NCI-H2171 (cell line): Measurements from ENCODE around the gene COL2A1.

Experiments used
- DNase-seq: peaks from one replicate; lab custom pipeline; 2025; lab: John Stamatoyannopoulos, UW

COL2A1 gene

DNA sequence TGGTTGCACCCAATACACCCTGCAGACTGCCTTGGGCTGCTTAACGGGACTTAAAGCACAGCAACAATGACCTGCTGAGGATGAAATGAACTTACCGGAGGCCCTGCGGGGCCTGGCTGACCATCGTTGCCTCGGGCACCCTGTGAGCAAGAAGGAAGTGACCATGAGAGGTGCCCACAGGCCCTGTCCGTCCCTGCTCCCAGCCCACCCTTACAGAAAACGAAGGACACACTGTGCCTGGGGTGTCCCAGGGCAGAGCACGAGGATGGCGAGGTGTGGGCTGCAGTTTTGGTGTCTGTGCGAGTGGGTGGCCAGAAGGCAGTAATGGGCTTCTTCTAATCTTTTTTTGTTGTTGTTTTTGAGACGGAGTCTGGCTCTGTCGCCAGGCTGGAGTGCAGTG is 14.6 kb downstream of the COL2A1 start:
- DNase-seq, result no peak

DNA sequence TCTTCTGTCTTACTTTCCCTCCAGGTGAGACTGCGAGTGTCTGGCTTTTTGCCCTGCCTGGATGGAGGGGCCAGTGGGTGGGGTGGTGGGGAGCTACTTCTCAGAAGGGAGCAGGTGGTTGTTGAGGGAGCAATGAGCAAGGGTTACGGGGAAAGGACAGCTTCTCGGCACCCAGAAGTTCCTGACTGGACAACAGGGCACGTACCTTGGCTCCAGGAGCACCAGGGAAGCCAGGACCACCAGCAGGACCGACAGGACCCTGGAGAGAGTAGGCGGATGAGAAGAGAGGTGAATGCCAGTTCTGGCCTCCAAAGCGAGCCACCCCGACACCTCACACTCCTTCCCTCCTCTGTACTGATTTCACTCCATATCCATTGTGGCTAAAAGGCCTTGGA is 15.3 kb downstream of the COL2A1 start:
- no peak for DNase-seq

DNA sequence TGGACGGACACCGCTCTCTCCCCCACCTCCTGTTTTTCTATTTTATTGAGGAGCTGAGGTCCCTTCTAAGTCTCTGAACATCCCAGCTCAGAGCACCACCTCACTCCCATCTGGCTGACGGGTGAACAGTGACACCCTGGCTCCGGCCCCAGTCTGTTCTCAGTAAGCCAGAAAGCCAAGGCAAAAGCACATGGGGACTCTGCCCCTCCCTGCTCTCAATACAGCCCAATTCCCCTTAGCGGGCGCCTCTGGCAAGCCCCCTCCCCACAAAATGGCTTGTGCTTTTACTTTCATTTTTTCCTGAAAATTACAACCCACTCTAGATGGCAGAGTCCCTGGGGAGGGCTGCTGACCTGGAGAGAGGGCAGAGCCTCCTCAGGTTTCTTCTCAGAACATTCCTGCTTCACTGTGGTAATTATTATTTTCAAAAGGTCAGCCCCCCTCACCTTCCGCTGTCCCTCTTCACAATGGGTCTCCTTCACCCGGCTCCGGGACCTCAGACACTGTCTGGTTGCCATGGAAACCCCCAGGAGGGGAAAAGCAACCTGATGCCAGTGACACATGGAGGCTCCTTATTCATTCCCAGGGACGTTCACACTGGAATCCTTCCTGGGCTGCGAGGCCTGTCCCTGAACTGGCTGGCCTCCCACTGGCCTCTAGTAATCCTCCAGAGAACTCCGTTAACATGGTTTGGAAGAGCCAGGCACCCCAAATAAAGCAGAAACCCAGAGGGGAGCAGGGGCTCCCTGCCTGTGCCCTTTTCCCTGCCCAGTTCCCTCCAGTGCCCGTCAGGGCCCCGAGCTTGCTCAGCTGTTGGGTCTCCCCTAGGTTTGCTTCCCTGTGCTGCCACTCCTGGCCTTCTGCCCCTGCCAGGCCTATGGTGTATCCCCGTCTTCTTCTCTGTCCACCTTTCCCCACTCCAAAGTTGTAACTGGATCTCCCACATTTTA is 15.9 kb downstream of the COL2A1 start:
- peak; percentile 83 for DNase-seq

DNA sequence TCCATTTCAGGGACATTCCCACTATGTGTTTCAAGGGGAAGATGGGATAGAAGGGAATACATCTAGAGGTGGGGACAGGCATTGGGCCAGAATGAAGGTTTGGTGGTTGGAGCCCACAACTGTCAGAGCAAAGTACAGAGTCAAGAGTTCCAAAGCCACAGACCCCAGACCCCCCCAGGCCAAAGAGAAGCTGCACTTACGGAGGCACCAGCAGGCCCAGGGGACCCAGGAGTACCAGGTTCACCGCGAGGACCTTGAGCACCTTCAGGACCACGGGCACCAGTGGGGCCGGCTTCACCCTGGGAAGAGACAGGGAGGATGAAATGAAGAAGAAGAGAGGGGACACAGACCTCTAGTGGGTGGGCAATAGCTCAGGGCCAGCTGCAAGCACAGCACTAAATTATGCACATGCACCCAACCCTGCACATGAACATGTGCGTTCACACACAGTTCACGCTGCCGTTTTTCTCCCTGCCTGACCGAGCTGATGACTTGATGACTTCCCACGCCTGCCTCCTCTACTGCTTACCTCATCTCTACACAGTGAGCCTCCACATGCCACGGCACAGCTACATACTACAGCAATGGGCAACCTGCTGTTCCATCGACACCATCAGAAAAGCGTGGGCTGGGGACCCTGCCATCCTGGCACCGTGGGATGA is 16.7 kb downstream of the COL2A1 start:
- DNase-seq, result no peak

DNA sequence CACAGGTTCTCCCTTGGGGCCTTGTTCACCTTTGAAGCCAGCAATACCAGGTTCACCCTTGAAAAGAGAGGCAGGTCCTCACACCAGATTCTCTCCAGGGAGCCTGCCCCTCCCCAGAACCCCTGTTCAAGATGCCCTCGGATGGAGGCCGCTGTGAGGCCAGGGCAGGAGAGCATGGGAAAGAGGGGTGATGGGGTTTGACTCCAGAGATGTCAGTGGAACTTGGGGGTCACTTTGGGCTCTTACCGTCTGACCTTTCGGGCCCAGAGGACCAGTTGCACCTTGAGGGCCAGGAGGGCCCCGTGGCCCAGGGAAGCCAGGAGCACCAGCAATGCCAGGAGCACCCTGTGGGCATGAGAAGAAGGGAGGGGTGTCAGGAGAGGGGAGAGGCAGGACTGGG is 17.4 kb downstream of the COL2A1 start:
- no peak for DNase-seq

DNA sequence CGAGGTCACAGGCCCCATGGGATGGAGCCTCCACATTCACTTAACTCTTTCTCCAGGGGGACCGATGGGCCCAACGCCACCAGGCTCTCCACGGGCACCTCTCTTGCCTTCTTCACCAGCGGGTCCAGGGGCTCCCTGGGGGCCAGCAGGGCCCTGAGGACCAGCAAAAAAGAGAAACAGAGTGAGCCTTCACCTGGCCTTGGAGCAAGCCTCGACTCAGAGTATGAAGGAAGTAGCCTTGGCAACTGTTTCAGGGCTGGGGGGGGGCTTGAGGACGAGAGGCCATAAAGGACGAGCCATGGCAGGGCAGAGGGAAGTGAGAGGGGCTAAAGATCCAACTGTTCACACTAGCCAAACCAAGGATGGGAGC is 18.0 kb downstream of the COL2A1 start:
- no peak for DNase-seq

DNA sequence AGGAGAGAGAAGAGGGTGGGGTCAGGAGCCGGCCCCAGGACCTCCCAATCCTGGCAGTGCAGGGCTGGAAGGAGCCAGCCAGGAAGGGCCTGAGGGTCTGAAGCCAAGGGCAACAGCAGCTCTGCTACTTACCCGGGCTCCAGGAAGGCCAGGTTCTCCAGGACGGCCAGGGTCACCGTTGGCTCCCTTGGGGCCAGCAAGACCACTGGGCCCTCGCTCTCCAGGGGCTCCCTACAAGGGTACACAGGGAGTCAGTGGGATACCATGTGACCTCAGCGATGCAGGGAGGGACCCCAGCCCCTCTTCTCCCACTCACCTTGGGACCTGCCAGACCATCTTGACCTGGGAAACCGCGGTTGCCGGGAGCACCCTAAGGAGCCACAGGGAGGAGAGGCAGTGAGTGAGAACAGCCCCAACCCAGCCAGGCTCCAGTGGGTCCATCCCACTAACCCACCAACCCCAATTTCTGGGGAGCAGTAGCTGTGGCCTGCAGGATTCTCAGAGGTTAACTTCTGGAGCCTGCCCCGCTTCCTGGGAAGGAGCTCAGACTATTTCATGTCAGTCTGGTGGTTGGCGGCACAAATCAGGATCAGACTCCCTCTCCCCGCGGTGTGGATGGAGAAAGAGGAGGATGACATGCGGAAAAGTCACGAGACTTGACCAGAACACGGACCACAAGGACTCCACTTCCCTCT is 18.5 kb downstream of the COL2A1 start:
- DNase-seq, result no peak

DNA sequence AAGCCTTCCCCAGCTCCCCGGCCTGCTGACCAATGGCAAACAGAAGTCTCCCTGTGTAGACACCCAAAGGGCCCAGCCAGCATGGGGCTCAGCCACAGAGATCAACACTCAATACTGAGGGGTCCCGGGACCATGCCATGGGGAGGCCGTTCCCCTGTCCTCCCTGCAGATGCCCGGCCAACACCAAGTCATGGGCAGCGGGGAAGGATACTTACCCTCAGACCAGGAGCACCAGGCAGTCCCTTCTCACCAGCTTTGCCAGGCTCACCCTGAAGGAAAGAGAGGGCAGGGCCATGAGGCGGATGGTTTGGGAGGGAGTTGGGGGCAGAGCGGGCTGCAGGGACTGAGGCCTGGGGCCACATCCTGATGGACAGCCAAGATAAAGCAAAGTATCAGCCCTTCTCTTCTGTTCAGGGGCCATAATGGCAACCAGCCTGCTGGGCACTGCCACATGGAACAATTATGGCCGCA is 19.9 kb downstream of the COL2A1 start:
- DNase-seq, result no peak

DNA sequence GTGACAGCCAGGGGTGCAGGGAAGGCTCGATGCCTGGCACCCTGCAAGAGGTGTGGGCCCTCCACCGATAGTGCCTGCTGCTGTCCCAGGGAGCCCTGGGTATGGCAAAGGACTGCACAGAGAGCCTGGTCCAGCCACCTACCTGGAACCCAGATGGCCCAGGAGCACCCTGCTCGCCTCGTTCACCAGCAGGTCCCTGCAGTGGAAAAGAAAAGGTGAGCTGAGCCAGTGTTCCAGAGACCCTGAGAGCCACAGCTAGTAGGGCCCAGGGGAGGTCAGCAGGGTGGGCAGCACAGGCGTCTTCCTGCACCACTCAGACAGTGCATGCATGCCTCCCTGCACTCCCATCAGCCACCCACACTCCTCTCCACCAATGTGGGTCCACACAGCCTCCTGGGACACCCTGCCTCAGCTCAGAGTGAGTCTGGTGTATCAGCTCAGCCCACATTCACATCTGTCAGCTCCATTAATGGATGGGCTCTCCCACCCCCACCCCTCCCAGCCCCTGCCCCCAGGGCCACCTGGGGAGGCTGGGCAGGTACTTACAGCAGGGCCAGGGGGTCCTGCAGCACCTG is 20.6 kb downstream of the COL2A1 start:
- no peak for DNase-seq

DNA sequence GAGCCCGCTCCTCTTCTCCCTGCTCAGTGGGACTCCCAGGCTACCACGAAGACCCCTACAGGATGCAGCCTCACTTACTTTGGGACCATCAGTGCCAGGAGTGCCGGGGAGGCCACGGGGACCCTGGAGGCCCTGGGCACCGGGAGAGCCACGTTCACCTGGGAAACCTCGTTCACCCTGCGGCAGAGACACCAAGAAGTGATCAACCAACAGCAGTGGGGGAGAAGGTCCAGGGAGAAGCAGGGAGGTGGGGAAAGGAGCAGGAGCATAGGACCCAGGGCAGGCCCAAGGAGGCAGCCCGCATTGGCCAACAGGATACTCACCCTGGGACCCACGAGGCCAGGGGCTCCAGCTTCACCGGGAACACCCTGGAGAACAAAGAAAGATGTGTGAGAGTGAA is 21.5 kb downstream of the COL2A1 start:
- no peak for DNase-seq

DNA sequence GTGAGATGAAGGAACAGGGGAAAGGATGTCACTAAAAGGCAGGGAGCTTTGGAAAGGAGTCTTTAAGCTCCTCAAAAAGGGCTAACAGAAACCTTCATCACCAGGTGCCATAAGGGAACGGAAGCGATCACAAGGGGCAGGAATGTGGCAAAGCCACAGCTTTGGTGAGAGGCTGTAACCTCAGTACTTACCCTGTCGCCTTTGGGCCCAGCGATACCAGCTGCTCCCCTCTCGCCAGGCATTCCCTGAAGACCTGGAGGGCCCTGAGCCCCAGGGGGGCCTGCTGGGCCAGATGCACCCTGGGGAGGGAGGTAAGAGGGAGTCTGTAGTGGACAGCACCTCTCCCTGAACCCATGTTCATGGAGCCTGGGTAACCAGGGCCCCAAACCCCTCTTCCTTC is 22.0 kb downstream of the COL2A1 start:
- DNase-seq, result no peak

DNA sequence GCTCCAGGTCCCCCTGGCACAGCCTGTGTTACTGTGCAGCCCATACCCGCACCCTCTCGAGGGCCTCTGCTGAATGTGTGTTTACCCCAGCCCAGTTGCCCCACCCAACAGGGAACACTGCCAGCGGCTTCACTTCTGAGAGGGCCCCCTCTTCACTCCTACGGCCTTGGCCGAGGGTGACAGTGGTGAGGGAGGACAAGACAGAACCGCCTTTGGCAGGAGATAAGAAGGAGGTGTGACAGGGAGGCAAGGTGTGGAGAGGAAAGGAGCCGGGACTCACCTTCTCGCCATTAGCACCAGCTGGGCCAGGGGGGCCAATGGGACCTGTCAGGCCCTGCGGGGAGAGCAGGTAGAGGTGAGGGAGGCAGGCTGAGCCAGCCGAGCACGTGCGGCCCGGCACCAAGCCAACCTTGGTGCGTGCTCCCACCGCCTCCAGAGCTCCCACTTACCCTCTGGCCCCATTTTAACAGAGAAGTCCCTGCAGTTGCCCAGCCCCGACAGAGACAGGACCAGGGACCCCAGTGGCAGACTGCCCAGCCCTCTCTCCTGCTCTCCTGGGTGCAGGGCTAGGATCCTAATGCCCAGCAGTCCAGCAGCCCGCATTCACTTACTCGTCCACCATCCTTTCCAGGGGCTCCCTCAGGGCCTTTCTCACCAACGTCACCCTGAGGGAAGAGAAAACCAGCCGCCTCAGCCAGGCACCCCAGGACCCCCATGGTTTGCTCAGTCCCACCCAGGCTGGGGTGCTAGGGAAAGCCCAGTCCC is 22.6 kb downstream of the COL2A1 start:
- DNase-seq, result no peak

DNA sequence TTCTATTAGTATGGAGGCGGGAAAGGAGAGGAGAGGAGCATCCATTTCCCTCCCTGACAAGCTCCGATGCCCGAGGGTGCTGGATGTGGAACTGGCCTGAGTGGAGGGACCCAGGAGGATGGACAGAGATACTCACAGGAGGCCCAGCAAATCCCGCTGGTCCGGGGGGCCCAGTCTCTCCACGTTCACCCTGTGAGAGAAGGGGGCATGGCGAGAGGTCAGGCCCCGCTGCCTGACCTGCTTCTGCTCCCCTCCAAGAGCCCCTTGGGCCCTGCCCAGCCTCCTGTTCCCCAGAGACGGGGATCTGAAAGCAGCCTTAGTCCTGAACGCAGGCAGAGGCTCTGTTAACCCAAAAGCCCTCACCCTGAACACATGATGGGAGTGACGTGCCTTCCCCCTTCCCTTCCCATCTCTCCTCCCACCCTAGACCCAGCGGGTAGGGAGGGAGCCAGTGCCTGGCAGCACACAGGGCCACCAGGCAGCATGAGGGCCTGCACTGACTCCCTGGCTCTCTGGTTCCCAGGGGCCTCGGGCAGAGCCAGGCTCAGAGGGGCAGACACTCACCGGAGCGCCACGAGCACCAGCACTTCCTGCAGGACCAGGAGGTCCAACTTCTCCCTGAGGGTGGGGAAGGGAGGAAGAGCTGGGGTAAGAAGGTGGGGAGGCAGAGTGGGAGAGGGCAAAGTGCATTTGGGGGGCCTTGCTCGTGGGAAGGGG is 23.3 kb downstream of the COL2A1 start:
- DNase-seq, result no peak

DNA sequence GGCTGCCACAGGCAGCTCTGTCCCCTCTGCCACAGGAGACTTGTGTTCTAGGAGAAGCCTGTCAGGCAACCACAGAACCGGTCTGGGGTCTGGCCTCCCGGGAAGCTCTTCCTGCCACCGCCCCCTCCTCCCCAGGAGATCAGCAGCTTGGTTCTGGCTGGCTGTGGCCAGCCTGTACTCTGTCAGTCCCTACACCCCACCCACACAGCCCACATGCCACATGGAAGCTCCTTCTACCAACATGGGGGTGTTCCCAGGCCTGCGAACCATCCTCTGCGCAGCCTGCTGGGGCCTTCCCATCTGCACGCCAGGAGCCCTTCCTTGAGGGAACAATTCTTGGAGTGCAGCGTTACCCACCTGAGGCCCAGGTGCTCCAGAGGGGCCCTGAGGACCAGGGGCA is 24.1 kb downstream of the COL2A1 start:
- no peak for DNase-seq

DNA sequence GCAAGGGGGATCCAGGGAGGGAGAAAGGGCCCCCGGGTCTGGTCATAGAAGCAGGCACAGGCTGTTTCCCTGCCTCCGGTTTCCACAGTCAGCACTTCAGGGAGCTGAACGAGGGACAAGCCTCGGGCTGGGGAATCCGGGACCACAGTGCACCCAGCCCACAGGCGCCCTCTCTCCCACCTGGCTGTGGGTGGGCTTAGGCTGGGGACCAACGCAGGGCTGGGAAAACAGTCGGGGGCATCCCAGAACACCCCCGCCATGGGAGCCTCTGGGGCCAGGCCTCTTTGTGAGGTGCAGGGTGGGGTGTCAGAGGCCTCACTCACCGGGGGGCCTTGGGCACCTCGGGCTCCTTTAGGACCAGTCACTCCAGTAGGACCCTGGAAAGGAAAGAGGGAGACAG is 24.6 kb downstream of the COL2A1 start:
- no peak for DNase-seq

DNA sequence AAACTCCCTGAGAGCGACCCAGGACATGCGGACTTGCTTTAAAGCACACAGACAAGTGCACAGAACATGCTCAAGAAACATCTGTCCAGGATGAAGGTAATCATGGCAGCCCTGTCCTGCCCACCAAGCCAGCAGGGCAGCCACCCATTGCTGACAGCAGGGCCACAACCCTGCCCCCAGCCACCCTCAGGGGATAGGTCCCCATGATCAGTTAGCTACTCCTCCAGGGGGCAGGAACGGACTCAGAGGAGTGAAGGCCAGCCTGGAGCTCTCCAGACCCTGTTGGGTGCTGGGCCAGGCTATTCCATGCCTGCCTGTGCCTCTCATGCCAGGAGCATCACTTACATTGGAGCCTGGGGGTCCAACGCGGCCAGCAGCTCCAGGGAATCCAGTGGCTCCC is 25.1 kb downstream of the COL2A1 start:
- DNase-seq, result no peak

DNA sequence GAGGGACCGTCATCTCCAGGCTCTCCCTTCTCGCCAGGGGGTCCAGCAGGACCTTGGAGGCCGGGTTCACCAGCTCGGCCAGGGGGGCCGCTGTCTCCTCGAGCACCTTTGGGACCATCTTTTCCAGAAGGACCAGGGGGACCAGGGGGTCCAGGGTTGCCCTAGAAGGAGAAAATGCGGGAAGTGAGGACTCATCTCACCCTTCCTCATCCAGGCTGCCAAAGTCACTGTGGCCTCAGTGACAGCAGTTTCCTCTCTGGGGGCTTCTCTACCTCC is 25.7 kb downstream of the COL2A1 start:
- DNase-seq, result no peak

DNA sequence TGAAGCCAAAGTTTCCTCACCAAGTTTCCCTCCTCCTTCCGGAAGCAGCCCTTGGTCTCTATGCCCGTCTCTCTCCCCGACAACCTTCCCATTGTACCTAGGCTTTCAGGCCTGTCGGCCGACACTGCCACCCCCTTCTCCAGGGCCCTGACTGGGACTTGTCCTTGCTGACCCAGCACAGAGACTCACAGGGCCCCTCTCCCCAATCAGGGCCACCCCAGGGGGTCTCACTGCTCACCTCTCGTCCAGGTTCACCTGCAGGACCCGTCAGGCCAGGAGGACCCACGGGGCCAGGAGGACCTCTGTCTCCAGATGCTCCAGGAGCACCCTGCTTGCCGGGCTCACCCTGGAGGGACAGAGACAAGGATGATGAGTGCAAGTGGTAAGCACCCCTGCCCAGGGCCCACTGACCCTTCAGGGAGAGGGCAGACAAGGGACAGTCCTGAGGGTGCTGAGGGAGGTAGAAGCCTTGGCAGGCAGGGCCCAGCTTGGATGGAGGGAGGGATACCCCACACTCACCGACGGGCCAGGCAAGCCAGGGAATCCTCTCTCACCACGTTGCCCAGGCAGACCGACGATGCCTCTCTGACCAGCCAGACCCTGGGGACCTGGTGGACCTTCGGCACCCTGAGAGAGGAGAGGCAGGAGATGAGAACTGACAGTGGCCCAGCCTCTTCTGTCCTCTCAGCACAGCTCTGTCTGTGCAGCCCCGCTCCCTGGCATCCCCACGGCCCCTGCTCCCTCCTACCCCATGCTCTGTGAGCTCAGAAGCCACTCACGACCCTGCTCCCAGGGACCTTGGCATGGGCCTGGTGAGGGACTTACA is 26.3 kb downstream of the COL2A1 start:
- DNase-seq, result no peak

DNA sequence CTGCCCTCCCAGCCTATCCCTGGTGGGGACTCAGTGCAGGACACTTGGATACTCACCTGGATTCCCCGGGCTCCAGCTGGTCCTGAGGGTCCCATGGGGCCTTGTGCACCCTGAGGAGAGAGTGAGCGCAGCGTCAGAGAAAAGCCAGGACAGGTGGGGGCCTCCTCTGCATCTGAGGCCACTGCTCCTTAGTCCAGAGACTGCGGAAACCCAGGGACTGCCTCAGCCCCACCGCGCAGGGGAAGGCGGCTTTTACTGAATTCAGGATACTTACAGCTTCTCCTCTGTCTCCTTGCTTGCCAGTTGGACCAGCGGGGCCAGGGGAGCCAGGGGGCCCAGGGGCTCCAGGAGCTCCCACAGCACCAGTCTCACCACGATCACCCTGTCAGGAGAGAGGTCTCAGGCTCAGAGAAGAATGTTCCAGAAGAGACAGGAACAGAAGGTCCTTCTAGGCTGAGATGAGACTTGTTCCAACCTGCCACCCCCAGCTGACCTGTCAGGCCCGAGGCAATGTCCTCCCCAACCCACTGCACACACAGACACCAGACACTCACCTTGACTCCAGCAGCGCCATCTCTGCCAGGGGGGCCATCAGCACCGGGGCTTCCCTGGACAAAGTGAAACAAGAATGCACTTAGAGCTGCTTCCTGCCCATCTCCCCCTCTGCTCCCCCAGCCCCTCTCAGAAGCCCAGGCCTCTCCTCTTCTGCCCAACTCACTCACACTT is 27.1 kb downstream of the COL2A1 start:
- DNase-seq, result no peak

DNA sequence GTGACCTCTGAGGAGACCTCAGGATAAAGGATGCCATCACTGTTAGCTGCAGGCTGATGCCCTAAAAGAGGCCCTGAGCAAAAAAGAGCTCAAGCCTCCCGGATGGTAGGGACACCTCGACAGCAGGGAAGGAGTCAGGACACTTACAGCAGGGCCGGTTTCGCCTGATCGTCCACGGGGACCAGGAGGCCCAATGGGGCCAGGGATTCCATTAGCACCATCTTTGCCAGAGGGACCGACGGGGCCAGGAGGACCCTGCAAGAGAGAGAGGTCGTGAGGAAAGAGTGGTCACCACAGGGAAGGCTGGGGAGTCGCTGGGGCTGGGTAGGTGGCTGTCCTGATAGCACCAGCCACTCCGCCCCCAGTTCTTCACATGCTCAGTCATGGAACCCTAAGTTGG is 28.5 kb downstream of the COL2A1 start:
- no peak for DNase-seq
